ENCODE data around the gene CP. TPM values are rescaled to one million over a fixed set of nuclear protein-coding genes. Genes with fewer than 3 reads are reported as not detected.

CP gene
- total and polyA plus RNA-seq, 9 of the 15 experiments (the other 6 are each of a cell fraction or from before 2014, with no cell fraction given), result 0.30 to 0.75 TPM; not detected in 7

GRCh38 chr3:149243540-149243939 lies 21.9 kb upstream of the CP start:
- ATAC-seq (no peak), DNase-seq (ENCODE audit: extremely low read depth in 1 of 4, low spot score in 3 of 4) (no peak), FAIRE-seq (no peak)
- POLR2A ChIA-PET, result no interaction called here
- no peak overlapping the region for H3K4me2 ChIP-seq (ENCODE audit: insufficient read depth, low read length)
- H3K79me2 ChIP-seq (ENCODE audit: control insufficient read depth, insufficient read depth, low read length), result no peaks in the 10 kb centered on the region
- H3K27ac ChIP-seq (ENCODE audit: extremely low read depth, low read depth, low read length), result no peak overlapping the region
- intact Hi-C loops (cut with micrococcal nuclease), result no loop called here
- no peaks in the 10 kb centered on the region for H3K9me3 ChIP-seq (replicated peaks; ENCODE audit: control insufficient read depth, insufficient read depth, low read depth, low read length)
- no peaks in the 10 kb centered on the region for H3K36me3 ChIP-seq (ENCODE audit: control insufficient read depth, insufficient read depth, low read length)
- no peak overlapping the region for H3K9ac ChIP-seq (ENCODE audit: insufficient read depth in 1 of 2, low read depth in 2 of 2, low read length in 2 of 2)
- CTCF ChIA-PET (ENCODE audit: low intra/inter-chr PET ratio), result no interaction called here
- H3K27me3 ChIP-seq (ENCODE audit: control insufficient read depth in 2 of 2, insufficient read depth in 2 of 2, low read length in 2 of 2), result no peaks in the 10 kb centered on the region; a peak in 2 of 5 replicates
- in situ Hi-C loops (cut with MboI), result no loop called here
- no peaks in the 10 kb centered on the region for H3K9me1 ChIP-seq (ENCODE audit: control insufficient read depth, insufficient read depth, low read length)
- H4K20me1 ChIP-seq (replicated peaks; ENCODE audit: control insufficient read depth, insufficient read depth, low read length), result no peaks in the 10 kb centered on the region
- no peak for TF ChIP-seq ZC3H11A (IDR thresholded peaks at IDR 0.05; ENCODE audit: low read depth, low read length)
- no peak for TF ChIP-seq USF2 (CRISPR knock-in tag; IDR thresholded peaks at IDR 0.05)
- no peak for TF ChIP-seq ZNF3 (CRISPR knock-in tag; IDR thresholded peaks at IDR 0.05)
- TF ChIP-seq PPARD (CRISPR knock-in tag; IDR thresholded peaks at IDR 0.05), result no peak
- TF ChIP-seq ZNF197 (CRISPR knock-in tag; IDR thresholded peaks at IDR 0.05; ENCODE audit: low read depth), result no peak
- TF ChIP-seq YY1 (IDR thresholded peaks at IDR 0.05; ENCODE audit: borderline replicate concordance in 1 of 3, control insufficient read depth in 1 of 3, extremely low read depth in 1 of 3, insufficient read depth in 3 of 3, insufficient read length in 1 of 3, insufficient replicate concordance in 2 of 3, low read depth in 1 of 3, low read length in 2 of 3), result no peak
- peak; percentile 35; the same call in 1 of the 2 replicates for TF ChIP-seq ZNF316 (IDR thresholded peaks at IDR 0.05)
- peak; percentile 33; the same call in 1 of the 2 replicates for TF ChIP-seq MAFG (tag; conservative IDR thresholded peaks at IDR 0.05)
- no peak for TF ChIP-seq NR2F6 (CRISPR knock-in tag; IDR thresholded peaks at IDR 0.05)
- no peak for TF ChIP-seq THAP7 (CRISPR knock-in tag; IDR thresholded peaks at IDR 0.05)
- TF ChIP-seq MXI1 (IDR thresholded peaks at IDR 0.05; ENCODE audit: low read depth, low read length), result no peak
- no peak for TF ChIP-seq PKNOX1 (IDR thresholded peaks at IDR 0.05)
- no peak for TF ChIP-seq ZSCAN32 (CRISPR knock-in tag; IDR thresholded peaks at IDR 0.05)
- TF ChIP-seq MAFK (IDR thresholded peaks at IDR 0.05; ENCODE audit: low read length), result 0 out of 2 replicates have a peak, but pooled peaks have one; percentile 33
- TF ChIP-seq GTF3C2 (IDR thresholded peaks at IDR 0.05; ENCODE audit: borderline replicate concordance, extremely low read depth, insufficient read length), result no peak
- no peak for TF ChIP-seq JUND (IDR thresholded peaks at IDR 0.05; ENCODE audit: borderline replicate concordance, low read depth, low read length)
- TF ChIP-seq JUND (tag; IDR thresholded peaks at IDR 0.05; ENCODE audit: borderline replicate concordance, low read depth, low read length), result no peak
- H2AFZ ChIP-seq (ENCODE audit: low read depth, low read length), result no peak overlapping the region
- H3K4me1 ChIP-seq (replicated peaks in 1 of 2; ENCODE audit: control insufficient read depth in 2 of 2, insufficient read depth in 2 of 2, low read length in 2 of 2), result no peaks in the 10 kb centered on the region; a peak in 2 of 5 replicates
- no TSS peak for BruUV-seq (replicated peaks)
- H3K4me3 ChIP-seq, result no peak overlapping the region
